SU-DHL-6 (cell line): Measurements from ENCODE around the gene TECRL.

Experiments used
- H2AFZ ChIP-seq: fragments of 200-600 bp; sonication (generic); 2 replicates; pipeline ENCODE4 v1.6.1; 2014; ENCODE audit warnings: low read depth, mild to moderate bottlenecking, moderate library complexity, mixed read lengths, antibody characterized with exemption, low read length; ENCODE audit not compliant: severe bottlenecking
- H3F3A ChIP-seq: fragments of 200-600 bp; shearing (Covaris generic); 2 replicates; pipeline ENCODE4 v1.6.0; 2016; ENCODE audit warnings: antibody characterized with exemption, mild to moderate bottlenecking; ENCODE audit not compliant: insufficient read depth
- H3K27ac ChIP-seq: fragments of 200-600 bp; sonication (generic); 2 replicates; pipeline ENCODE4 v1.5.1; 2016; ENCODE audit warnings: low read depth, mild to moderate bottlenecking, low read length, moderate library complexity, mixed read lengths
- H3K27me3 ChIP-seq: fragments of 200-600 bp; sonication (generic), shearing (Covaris generic); 2 replicates; pipeline ENCODE4 v1.6.0; 2014; ENCODE audit warnings: mild to moderate bottlenecking, low read length
- H3K36me3 ChIP-seq: fragments of 200-600 bp; sonication (generic); 2 replicates; pipeline ENCODE4 v1.6.1; 2014; ENCODE audit warnings: mild to moderate bottlenecking, low read length, mixed read lengths
- H3K4me2 ChIP-seq: fragments of 300-600, 200-600 bp; shearing (Covaris generic), sonication (generic); 2 replicates; pipeline ENCODE4 v1.6.0; 2014; ENCODE audit warnings: low read length, low read depth, mild to moderate bottlenecking; ENCODE audit not compliant: poor library complexity, severe bottlenecking
- H3K4me3 ChIP-seq: fragments of 200-600 bp; sonication (generic); 2 replicates; pipeline ENCODE4 v1.5.1; 2014; ENCODE audit warnings: antibody characterized with exemption, low read length, mild to moderate bottlenecking, mixed read lengths; ENCODE audit not compliant: insufficient read depth, poor library complexity, severe bottlenecking
- H3K79me2 ChIP-seq: fragments of 200-600 bp; sonication (generic); 2 replicates; pipeline ENCODE4 v1.6.1; 2014; ENCODE audit warnings: mild to moderate bottlenecking, low read length, moderate library complexity; ENCODE audit not compliant: insufficient read depth
- H3K9ac ChIP-seq: fragments of 200-600 bp; sonication (generic); 2 replicates; pipeline ENCODE4 v1.7.0; 2014; ENCODE audit warnings: mild to moderate bottlenecking, low read length
- H3K9me2 ChIP-seq: fragments of 200-600 bp; sonication (generic); replicated peaks from 2 replicates; pipeline ENCODE4 v1.6.1; 2014; ENCODE audit warnings: low read length; ENCODE audit not compliant: insufficient read depth
- H3K9me3 ChIP-seq: fragments of 200-600 bp; sonication (generic); 2 replicates; pipeline ENCODE4 v1.6.1; 2014; ENCODE audit warnings: low read length, mixed read lengths; ENCODE audit not compliant: insufficient read depth
- H4K20me1 ChIP-seq: fragments of 200-600 bp; sonication (generic); 2 replicates; pipeline ENCODE4 v1.6.1; 2014; ENCODE audit warnings: low read depth, mild to moderate bottlenecking, antibody characterized with exemption, low read length, moderate library complexity, mixed read lengths
- EZH2phosphoT487 ChIP-seq: fragments of 200-600 bp; sonication (generic), shearing (Covaris generic); conservative IDR thresholded peaks from 2 replicates; pipeline ENCODE4 v1.6.1; 2018; ENCODE audit warnings: mild to moderate bottlenecking, antibody characterized with exemption, low read length, moderate library complexity, mixed read lengths
- TF ChIP-seq, protein P1 (sequence below): fragments of 200-600 bp; sonication (generic); IDR thresholded peaks from one replicate; pipeline ENCODE4 v1.5.1; 2017; ENCODE audit warnings: antibody characterized with exemption, mild to moderate bottlenecking, low read length, moderate library complexity; ENCODE audit not compliant: insufficient read depth, poor library complexity, severe bottlenecking

The TECRL gene

DNA sequence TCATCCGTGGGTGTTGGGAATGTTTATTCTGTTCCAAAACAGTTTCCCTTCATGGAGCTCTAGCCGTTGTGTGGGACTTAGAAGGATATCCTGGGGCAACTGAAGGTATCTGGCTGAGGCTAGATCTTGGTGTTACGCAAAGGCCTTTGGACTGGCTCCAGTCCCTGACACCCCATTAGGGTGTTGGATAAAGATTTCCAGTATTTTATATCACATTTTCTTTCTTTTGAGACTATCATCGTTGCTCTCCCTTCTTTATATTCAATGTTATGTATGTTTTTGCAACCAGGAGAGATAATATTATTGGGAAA lies 103.0 kb downstream of the TECRL start:
- Histone ChIP-seq H3K79me2 (no peaks in the 10 kb centered on the region), H4K20me1 (no peaks in the 10 kb centered on the region), H3K4me2 (no peak overlapping the region), H3K27me3 (no peaks in the 10 kb centered on the region), H3K9me2 (no peaks in the 10 kb centered on the region), H3K9ac (no peak overlapping the region), H3K9me3 (no peaks in the 10 kb centered on the region), H3K4me3 (no peak overlapping the region), H3K27ac (no peak overlapping the region), H3F3A (no peaks in the 10 kb centered on the region), H3K36me3 (no peaks in the 10 kb centered on the region), H2AFZ (no peak overlapping the region)
- TF ChIP-seq, protein P1, sequence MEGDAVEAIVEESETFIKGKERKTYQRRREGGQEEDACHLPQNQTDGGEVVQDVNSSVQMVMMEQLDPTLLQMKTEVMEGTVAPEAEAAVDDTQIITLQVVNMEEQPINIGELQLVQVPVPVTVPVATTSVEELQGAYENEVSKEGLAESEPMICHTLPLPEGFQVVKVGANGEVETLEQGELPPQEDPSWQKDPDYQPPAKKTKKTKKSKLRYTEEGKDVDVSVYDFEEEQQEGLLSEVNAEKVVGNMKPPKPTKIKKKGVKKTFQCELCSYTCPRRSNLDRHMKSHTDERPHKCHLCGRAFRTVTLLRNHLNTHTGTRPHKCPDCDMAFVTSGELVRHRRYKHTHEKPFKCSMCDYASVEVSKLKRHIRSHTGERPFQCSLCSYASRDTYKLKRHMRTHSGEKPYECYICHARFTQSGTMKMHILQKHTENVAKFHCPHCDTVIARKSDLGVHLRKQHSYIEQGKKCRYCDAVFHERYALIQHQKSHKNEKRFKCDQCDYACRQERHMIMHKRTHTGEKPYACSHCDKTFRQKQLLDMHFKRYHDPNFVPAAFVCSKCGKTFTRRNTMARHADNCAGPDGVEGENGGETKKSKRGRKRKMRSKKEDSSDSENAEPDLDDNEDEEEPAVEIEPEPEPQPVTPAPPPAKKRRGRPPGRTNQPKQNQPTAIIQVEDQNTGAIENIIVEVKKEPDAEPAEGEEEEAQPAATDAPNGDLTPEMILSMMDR, result no peak
- TF ChIP-seq EZH2phosphoT487, result no peak

DNA sequence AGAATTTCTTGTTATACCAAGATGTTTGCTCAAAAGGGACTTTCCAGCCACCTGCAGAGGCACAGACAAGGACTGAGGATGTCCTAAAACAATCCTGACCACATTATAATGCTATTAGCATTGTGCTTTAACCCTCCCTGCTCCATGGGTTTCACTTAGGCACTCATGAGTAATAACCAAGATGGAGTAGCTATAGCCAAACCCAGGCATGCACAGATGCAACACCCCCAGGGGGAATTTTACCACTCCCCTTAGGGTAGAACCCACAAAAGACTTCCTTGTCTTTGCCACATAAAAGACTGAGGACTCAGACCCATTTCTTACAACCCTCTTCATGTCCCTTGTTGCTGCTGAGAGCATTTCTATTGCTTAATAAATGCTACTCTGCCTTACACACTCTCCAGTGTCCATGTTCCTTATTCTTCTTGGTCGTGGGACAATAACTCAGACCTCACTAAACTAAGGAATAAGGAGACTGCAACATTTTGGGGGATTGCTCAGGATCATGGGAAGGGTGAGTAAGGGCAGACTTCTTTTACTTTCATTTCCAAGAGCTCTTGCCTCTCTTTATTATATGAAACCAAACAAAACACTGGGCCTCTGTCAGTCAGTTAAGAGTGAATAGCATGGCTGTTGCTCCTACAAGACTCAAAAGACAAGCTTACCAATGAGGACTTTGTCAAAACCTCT lies 103.5 kb downstream of the TECRL start:
- H3K36me3 ChIP-seq, result no peaks in the 10 kb centered on the region
- H3K9me3 ChIP-seq, result no peaks in the 10 kb centered on the region
- no peaks in the 10 kb centered on the region for H4K20me1 ChIP-seq
- H3K4me2 ChIP-seq, result no peak overlapping the region
- H3F3A ChIP-seq, result no peaks in the 10 kb centered on the region
- H3K4me3 ChIP-seq, result no peak overlapping the region
- H3K27ac ChIP-seq, result no peak overlapping the region
- H2AFZ ChIP-seq, result no peak overlapping the region
- no peaks in the 10 kb centered on the region for H3K79me2 ChIP-seq
- TF ChIP-seq, protein P1, result no peak
- no peak for TF ChIP-seq EZH2phosphoT487
- no peak overlapping the region for H3K9ac ChIP-seq
- no peaks in the 10 kb centered on the region for H3K9me2 ChIP-seq
- no peaks in the 10 kb centered on the region for H3K27me3 ChIP-seq

DNA sequence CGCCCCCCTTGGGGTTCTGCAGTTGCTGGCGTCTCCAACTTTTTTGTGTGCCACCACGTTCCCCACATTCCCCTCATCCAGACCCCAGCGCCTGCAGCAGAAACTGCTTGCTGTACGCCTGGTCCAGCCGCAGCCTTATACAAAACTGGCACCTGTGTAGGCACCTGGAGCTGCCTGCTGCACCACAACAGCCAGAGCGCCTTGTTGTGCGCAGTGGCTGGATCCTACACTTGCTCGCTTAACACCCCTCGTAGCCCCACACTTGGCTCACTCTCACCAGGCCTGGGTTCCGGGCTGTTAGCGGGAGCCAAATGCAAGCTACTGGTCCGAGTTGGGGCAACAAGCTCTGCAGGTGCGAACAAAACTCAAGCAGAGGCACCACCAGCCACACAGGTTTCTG lies 136.8 kb downstream of the TECRL start:
- H3K4me2 ChIP-seq, result no peak overlapping the region
- TF ChIP-seq, protein P1, result no peak
- no peak for TF ChIP-seq EZH2phosphoT487
- H3K79me2 ChIP-seq, result no peaks in the 10 kb centered on the region

More for the DNA sequence above, 136.8 kb downstream of the TECRL start:
- Histone ChIP-seq H3K36me3 (no peaks in the 10 kb centered on the region), H3K9me3 (no peaks in the 10 kb centered on the region), H3K9ac (no peak overlapping the region), H3K27me3 (no peaks in the 10 kb centered on the region), H3F3A (no peaks in the 10 kb centered on the region), H3K9me2 (no peaks in the 10 kb centered on the region), H2AFZ (no peak overlapping the region), H3K4me3 (no peak overlapping the region), H3K27ac (no peak overlapping the region), H4K20me1 (no peaks in the 10 kb centered on the region)
